MG63 (cell line): ENCODE measurements around the gene CASP9. TPM values are rescaled to one million over a fixed set of nuclear protein-coding genes. Genes with fewer than 3 reads are reported as not detected.
"Not testable (repeated sequence)": the region's sequence is repeated elsewhere in the genome, so short reads cannot be mapped to it uniquely, and the experiment has no call there.

Experiments
- DNase-seq: peaks from one replicate; pipeline ENCODE4 v3.0.0-alpha.2; 2020
- H3K27me3 ChIP-seq: fragments of 250-450 bp; sonication (Bioruptor Pico); 2 replicates; pipeline ENCODE4 v1.5.1; 2020; ENCODE audit warnings: mild to moderate bottlenecking, moderate library complexity
- H3K36me3 ChIP-seq: fragments of 250-450 bp; sonication (Bioruptor Pico); 2 replicates; pipeline ENCODE4 v1.5.1; 2020; ENCODE audit warnings: mild to moderate bottlenecking, moderate library complexity
- H3K4me3 ChIP-seq: fragments of 250-450 bp; sonication (Bioruptor Pico); 2 replicates; pipeline ENCODE4 v1.5.1; 2020; ENCODE audit warnings: mild to moderate bottlenecking, moderate library complexity
- H3K9me3 ChIP-seq: fragments of 250-450 bp; sonication (Bioruptor Pico); 2 replicates; pipeline ENCODE4 v1.5.1; 2020; ENCODE audit warnings: mild to moderate bottlenecking, moderate library complexity
- total RNA-seq: library from RNA; depleted of rRNA; stranded (reverse); fragments of >200 nt; shearing (Covaris generic); gene quantifications from 2 replicates; pipeline ENCODE4 v1.2.3, GENCODE V29; 2014; ENCODE audit warnings: low replicate concordance

The CASP9 gene
- total RNA-seq, 1 experiment from 2014 or later, result 5.3 TPM

DNA sequence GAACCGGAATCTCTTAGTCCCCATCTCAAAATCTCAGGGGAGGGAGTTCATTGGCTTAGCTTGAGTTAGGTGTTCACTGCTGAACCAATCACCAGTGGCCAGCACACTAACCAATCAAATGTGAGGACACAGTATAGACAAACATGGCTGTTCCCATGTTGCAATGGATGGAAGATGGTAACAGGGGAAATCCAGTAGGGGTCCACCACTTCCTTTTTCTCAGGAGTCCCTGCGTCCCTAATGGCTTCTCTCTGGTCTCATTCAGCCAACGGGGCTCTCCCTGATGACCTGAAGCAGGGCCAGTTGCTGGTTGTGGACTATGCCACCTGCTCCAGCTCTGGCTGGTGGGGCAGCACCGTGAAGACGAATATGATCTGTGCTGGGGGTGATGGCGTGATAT, 38.4 kb downstream of the CASP9 start:
- Histone ChIP-seq H3K36me3 (no peaks in the 10 kb centered on the region), H3K4me3 (no peak overlapping the region), H3K9me3 (no peaks in the 10 kb centered on the region), H3K27me3 (no peaks in the 10 kb centered on the region)
- DNase-seq, result no peak

DNA sequence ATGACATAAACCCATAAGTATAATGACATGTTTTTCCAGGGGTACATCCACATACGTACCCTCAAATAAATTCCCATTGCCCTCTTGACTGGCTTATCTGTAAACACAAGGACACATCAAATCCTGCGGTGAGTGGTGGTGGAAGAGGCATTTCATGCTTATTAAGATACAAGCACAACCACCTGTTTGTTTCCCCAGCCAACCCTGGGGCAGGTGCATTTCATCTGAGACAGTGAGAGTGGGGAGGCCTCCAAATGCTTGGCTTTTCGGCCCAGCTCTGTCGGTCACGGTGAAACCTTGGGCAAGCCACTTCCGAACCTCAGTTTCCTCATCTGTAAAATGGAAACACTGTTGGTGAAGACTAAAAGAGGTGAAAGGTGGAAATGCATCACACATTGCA, 39.6 kb downstream of the CASP9 start:
- not testable (repeated sequence) for DNase-seq

GRCh38 chr1:15483971-15484370, 40.0 kb downstream of the CASP9 start:
- H3K36me3 ChIP-seq, result no peaks in the 10 kb centered on the region
- H3K27me3 ChIP-seq, result no peaks in the 10 kb centered on the region
- DNase-seq, result no peak
- no peak overlapping the region for H3K4me3 ChIP-seq
- no peaks in the 10 kb centered on the region for H3K9me3 ChIP-seq

More for the DNA sequence above, 39.6 kb downstream of the CASP9 start:
- not testable (repeated sequence) for H3K27me3 ChIP-seq, H3K4me3 ChIP-seq, H3K9me3 ChIP-seq, H3K36me3 ChIP-seq

GRCh38 chr1:15482983-15483543, 41.0 kb downstream of the CASP9 start:
- H3K36me3 ChIP-seq, H3K9me3 ChIP-seq, H3K27me3 ChIP-seq, H3K4me3 ChIP-seq, DNase-seq: not testable (repeated sequence)

GRCh38 chr1:15482455-15482854, 41.6 kb downstream of the CASP9 start:
- H3K4me3 ChIP-seq, DNase-seq, H3K36me3 ChIP-seq: not testable (repeated sequence)

DNA sequence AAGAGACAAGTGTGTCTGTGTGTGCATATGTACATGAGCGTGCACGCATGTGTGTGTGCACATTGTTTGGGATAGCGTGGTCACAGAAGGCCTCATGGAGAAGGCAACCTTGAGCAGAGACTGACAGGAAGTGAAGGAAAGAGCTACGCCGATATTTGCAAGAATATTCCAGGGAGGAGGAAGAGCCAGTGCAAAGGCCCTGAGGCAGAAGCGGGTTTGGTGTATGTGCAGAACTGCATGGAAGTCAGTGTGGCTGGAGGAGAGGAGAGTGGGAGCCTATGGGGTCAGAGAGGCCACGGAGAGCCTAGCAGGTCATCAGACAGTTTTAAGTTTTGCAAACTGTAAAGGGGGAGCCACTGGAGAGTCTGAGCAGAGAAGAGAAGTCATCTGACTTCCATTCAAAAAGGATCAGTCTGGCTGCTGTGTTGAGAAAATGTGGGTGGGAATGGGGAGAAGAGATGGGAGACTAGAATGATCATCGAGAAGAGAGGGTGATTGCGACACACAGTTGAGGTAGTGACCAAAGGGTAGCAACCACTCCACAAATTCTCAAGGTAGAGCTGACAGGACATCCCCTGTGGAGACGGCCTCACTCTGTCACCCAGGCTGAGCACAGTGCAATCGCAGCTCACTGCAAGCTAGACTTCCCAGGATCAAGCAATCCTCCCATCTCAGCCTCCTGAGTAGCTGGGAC, 44.2 kb downstream of the CASP9 start:
- no peak for DNase-seq
- no peaks in the 10 kb centered on the region for H3K36me3 ChIP-seq

More at GRCh38 chr1:15482455-15482854, 41.6 kb downstream of the CASP9 start:
- H3K9me3 ChIP-seq, H3K27me3 ChIP-seq: not testable (repeated sequence)

DNA sequence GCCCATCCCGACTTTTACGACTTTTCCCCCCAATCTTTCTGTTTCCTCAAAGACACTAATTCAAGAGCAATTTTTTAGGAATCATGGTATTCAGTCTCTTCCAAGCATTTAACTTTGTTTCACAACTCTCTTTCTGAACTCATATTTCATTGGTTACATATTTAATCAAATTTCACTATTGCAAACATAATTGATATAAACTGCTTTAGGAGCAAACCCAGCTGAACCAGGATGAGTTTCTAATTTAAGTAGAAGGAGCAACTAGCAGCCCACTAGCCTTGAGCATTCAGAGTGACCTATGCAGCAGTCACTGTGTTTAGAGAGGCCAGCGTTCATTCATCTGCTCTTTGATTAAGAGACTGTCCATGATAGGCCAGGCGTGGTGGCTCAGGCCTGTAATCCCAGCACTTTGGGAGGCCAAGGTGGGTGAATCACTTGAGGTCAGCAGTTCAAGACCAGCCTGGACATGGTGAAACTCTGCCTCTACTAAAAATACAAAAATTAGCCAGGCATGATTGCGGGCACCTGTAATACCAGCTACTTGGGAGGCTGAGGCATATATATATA, 46.3 kb downstream of the CASP9 start:
- Histone ChIP-seq H3K4me3 (no peak overlapping the region), H3K36me3 (no peaks in the 10 kb centered on the region), H3K9me3 (no peaks in the 10 kb centered on the region), H3K27me3 (no peaks in the 10 kb centered on the region)
- DNase-seq, result no peak

More for the DNA sequence above, 44.2 kb downstream of the CASP9 start:
- Histone ChIP-seq H3K4me3 (no peak overlapping the region), H3K27me3 (no peaks in the 10 kb centered on the region), H3K9me3 (no peaks in the 10 kb centered on the region)

DNA sequence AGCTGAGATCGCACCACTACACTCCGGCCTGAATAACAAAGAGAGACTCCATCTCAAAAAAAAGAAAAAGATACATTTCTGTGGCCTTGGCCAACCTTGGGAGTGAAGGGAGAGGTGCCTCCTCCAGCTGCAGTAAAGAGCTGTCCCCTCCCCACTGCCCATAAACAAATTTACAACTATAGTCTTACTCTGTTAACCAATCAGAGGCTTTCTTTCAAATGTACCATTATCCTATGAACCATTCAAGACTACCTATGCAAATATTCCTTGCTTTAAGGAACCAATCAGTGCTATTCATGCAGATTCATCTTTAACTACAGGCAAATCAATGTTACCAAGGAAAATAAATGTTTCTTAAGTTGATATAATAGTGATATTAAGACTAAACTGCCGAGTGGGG, 47.1 kb downstream of the CASP9 start:
- no peaks in the 10 kb centered on the region for H3K27me3 ChIP-seq
- no peaks in the 10 kb centered on the region for H3K36me3 ChIP-seq
- no peak for DNase-seq
- no peaks in the 10 kb centered on the region for H3K9me3 ChIP-seq
- H3K4me3 ChIP-seq, result no peak overlapping the region

GRCh38 chr1:15475752-15476314, 48.2 kb downstream of the CASP9 start, which contains the start of gene CELA2B:
TSS of gene CELA2B (plus strand) at chr1:15476104. CDS start at chr1:15476126, 22 bp downstream.
- Histone ChIP-seq H3K36me3 (no peaks in the 10 kb centered on the region), H3K9me3 (no peaks in the 10 kb centered on the region), H3K27me3 (no peaks in the 10 kb centered on the region), H3K4me3 (no peak within 1 kb of the TSS)
- no peak for DNase-seq

GRCh38 chr1:15472587-15472986, 51.4 kb downstream of the CASP9 start:
- Histone ChIP-seq H3K9me3 (no peaks in the 10 kb centered on the region), H3K27me3 (no peaks in the 10 kb centered on the region), H3K36me3 (no peaks in the 10 kb centered on the region), H3K4me3 (no peak overlapping the region)
- DNase-seq, result no peak

DNA sequence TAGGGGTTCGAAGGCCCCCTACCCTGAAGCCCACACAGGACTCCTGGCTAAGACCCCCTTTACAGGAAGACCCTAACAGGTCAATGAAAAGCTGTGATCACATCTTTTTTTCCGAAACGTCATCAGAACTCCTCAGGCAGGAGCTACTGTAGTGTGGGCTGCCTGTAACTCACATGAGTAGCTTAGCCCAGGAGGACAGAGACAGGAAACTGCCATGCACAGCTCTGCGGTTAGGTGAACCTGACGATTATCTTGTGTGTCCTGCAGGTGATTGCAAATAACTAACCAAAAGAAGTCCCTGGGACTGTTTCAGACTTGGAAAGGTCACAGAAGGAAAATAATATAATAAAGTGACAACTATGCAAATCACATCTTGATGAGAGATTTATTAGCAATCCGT, 52.3 kb downstream of the CASP9 start:
- H3K27me3 ChIP-seq, H3K9me3 ChIP-seq, H3K36me3 ChIP-seq, DNase-seq, H3K4me3 ChIP-seq: not testable (repeated sequence)

GRCh38 chr1:15471067-15471466, 52.9 kb downstream of the CASP9 start:
- not testable (repeated sequence) for H3K36me3 ChIP-seq, DNase-seq, H3K4me3 ChIP-seq, H3K27me3 ChIP-seq, H3K9me3 ChIP-seq

- DNase-seq, H3K27me3 ChIP-seq, H3K4me3 ChIP-seq, H3K9me3 ChIP-seq, H3K36me3 ChIP-seq: not testable (repeated sequence)
These were observed 54.1 kb downstream of the CASP9 start for GRCh38 chr1:15469821-15470448.

GRCh38 chr1:15469361-15469760, 54.7 kb downstream of the CASP9 start:
- H3K36me3 ChIP-seq, result no peaks in the 10 kb centered on the region
- no peak for DNase-seq
- no peaks in the 10 kb centered on the region for H3K9me3 ChIP-seq
- H3K4me3 ChIP-seq, result no peak overlapping the region
- no peaks in the 10 kb centered on the region for H3K27me3 ChIP-seq

DNA sequence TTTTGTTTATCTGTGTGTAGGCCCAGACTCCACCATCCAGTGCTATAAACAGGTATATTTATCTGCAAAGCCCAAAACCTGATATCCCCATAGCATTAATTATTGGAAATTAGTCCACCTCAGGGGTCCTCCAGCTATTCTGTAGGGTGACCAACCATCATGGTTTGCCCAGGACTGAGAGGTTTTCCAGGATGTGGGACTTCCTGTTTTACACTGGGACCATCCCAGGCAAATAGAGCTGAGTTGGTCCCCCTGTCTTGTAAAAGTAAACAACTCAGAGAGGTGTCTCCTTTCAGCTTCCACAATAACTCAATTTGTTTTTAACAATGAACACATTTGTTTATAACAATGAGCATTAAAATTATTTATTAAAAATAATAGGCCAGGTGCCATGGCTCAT, 55.9 kb downstream of the CASP9 start:
- Histone ChIP-seq H3K9me3 (no peaks in the 10 kb centered on the region), H3K36me3 (no peaks in the 10 kb centered on the region), H3K4me3 (no peak overlapping the region), H3K27me3 (no peaks in the 10 kb centered on the region)
- no peak for DNase-seq

DNA sequence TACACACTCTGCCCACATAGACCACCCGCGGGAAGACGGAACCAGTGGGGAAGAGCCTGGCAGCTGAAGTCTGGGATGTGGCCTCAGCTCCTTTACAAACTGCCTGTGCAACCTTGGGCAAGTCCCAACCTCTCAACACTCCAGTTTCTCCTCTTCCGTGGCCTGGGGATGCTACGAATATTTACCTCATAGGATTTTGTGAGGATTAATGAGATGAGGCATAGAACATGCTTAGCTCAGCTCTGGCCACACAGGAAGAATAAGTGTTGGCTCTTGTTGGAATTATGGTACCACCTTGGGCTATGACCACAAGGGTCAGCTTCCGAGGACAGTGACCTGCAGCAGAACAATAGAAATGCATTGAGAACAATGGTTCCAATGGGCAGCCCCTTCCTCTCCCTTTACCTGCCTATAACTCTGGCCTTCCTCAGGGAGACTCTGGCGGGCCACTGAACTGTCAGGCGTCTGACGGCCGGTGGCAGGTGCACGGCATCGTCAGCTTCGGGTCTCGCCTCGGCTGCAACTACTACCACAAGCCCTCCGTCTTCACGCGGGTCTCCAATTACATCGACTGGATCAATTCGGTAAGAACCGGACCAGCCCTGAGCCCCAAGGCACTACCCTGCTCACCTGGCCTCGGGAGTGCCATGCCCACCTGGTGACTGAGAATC, 56.9 kb downstream of the CASP9 start:
- H3K9me3 ChIP-seq, H3K4me3 ChIP-seq, H3K27me3 ChIP-seq, H3K36me3 ChIP-seq, DNase-seq: not testable (repeated sequence)

GRCh38 chr1:15465674-15466073, 58.3 kb downstream of the CASP9 start:
- H3K27me3 ChIP-seq, result no peaks in the 10 kb centered on the region
- H3K9me3 ChIP-seq, result no peaks in the 10 kb centered on the region
- no peak for DNase-seq
- no peak overlapping the region for H3K4me3 ChIP-seq
- H3K36me3 ChIP-seq, result no peaks in the 10 kb centered on the region
